Esophagus squamous epithelium (tissue), 5 donors: ENCODE results near the gene CEP120. TPM values are rescaled to one million over a fixed set of nuclear protein-coding genes. Genes with fewer than 3 reads are reported as not detected.
A peak's percentile ranks its signal among the peaks of the same experiment; 100 is the strongest.

Source experiments
- DNase-seq: peaks from one replicate; lab custom pipeline; 2025; lab: John Stamatoyannopoulos, UW
- H3K27ac ChIP-seq, 4 donors: fragments of 200-600 bp; sonication (generic); one replicate each; pipeline ENCODE4 v1.5.1; 2016 to 2019; ENCODE audit warnings: mild to moderate bottlenecking in 1 of 4
- H3K27me3 ChIP-seq, 4 donors: fragments of 200-600 bp; sonication (generic); 1 replicate in 3 of 4; 2 replicates in 1 of 4; pipeline versions ENCODE4 v1.5.1 to v1.6.0; 2017 to 2021; ENCODE audit warnings: antibody characterized with exemption in 1 of 4
- H3K36me3 ChIP-seq, 3 donors: fragments of 200-600 bp; sonication (generic); one replicate each; pipeline ENCODE4 v1.5.1; 2016 to 2019
- H3K4me1 ChIP-seq, 3 donors: fragments of 200-600 bp; sonication (generic); one replicate each; pipeline ENCODE4 v1.5.1; 2017 to 2019
- H3K4me3 ChIP-seq, 4 donors: fragments of 200-600 bp; sonication (generic); 1 replicate in 3 of 4; 2 replicates in 1 of 4; pipeline ENCODE4 v1.5.1; 2016 to 2019; ENCODE audit warnings: mild to moderate bottlenecking in 2 of 4, moderate library complexity in 1 of 4
- H3K9me3 ChIP-seq, 3 donors: fragments of 200-600 bp; sonication (generic); one replicate each; pipeline ENCODE4 v1.5.1; 2016 to 2019
- POLR2A ChIP-seq, 4 donors: fragments of 450-650 bp; IDR thresholded peaks; one replicate each; pipeline ENCODE4 v1.6.1; 2017; ENCODE audit warnings: antibody characterized with exemption in 4 of 4, mild to moderate bottlenecking in 4 of 4, moderate library complexity in 3 of 4
- WGBS, 2 donors: methylation state at CpG; one replicate each; pipeline ENCODE4 v1.1.5; 2018; 5-methylcytosine and 5-hydroxymethylcytosine counted together
- intact Hi-C: fragments of 100-400 bp; cut with DNase I; formaldehyde crosslinking; loops from one replicate; pipeline ENCODE4 v1.15.0; 2022
- total RNA-seq, 4 donors: library from RNA; depleted of rRNA; stranded (reverse); fragments of >200 nt; gene quantifications; one replicate each; pipeline ENCODE4 v1.1.0, GENCODE V29; 2016
- TF ChIP-seq, protein P1 (sequence below), 6 experiments: fragments of 450-650 bp in 4 of 6; fragments of 200-600 bp in 2 of 6; sonication (generic) in 2 of 6; IDR thresholded peaks; one replicate each; pipeline ENCODE4 v1.5.1; 2016 to 2019; ENCODE audit warnings: antibody characterized with exemption in 6 of 6, mild to moderate bottlenecking in 4 of 6, moderate library complexity in 4 of 6
- donor health status: DM: yes; HTN: yes; CAD: no.

The CEP120 gene
- total RNA-seq, 4 donors from 2014 or later: 7.9 to 12.6 (median 10.1) TPM

DNA sequence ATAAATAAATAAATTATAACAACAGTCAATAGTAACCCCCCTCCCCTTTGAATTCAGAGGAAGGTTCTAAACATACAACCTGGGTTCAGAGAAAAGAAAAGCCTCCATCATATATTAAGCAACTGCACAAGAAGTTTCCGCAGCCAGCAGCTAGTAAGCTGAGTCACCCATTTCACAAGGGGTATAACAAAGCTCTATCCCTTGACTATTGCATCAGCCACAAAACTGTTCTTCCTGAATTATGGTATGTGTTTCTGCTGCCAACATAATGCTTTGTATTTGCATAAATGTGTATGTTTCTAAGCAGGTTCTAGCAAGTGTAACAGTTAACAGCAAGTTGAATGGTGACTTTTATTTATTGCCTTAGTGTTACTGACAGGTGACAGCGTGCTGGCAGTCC lies 6.8 kb upstream of the CEP120 start:
- H3K27ac ChIP-seq: peak overlapping the region; percentile 65 to 76 (median 70)
- no peak for DNase-seq
- intact Hi-C loops: no loop called here

DNA sequence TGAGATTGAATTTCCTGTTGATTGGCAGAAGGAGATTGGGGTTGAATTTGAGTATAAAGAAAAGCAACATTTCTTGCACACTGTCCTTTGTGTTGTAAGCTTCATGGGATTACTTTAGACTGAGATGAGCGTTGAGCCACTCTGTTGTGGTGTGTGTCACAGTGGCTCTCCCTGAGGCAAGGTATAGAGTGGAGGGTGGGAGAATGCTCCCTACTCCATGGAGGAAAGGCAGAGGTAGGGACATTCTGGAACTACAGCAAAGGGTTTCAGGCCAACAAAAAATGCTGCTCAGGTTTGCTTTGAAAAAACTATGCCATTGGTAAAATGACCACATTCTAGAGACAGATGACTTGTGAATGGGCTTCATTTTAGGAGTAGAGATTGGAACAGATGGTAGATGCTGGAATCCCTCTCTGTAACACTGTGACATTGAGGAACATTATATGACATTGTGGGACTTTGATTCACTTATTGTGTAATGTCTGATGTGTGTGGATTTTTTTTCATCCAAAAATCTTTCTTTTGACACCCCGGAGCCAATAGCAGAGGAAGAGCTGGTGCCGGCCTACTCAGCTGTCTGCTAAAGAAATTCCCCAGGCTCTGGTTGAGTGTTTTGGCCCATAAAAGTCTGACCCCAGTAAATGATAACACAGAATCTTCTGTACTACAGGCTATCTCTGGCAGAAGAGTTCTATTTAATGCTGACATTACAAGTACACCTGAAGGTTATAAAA lies 6.2 kb upstream of the CEP120 start:
- peak overlapping the region; percentile 48 to 74 (median 62) for H3K27ac ChIP-seq
- no peaks in the 10 kb centered on the region for H3K27me3 ChIP-seq
- peaks cover 8 to 30% (median 12%) of the 10 kb centered on the region in 3 donors for H3K4me1 ChIP-seq
- intact Hi-C loops: no loop called here
- no peak overlapping the region for H3K4me3 ChIP-seq
- no peak for DNase-seq
- no peak for TF ChIP-seq POLR2A (IDR thresholded peaks at IDR 0.05)
- TF ChIP-seq, protein P1, sequence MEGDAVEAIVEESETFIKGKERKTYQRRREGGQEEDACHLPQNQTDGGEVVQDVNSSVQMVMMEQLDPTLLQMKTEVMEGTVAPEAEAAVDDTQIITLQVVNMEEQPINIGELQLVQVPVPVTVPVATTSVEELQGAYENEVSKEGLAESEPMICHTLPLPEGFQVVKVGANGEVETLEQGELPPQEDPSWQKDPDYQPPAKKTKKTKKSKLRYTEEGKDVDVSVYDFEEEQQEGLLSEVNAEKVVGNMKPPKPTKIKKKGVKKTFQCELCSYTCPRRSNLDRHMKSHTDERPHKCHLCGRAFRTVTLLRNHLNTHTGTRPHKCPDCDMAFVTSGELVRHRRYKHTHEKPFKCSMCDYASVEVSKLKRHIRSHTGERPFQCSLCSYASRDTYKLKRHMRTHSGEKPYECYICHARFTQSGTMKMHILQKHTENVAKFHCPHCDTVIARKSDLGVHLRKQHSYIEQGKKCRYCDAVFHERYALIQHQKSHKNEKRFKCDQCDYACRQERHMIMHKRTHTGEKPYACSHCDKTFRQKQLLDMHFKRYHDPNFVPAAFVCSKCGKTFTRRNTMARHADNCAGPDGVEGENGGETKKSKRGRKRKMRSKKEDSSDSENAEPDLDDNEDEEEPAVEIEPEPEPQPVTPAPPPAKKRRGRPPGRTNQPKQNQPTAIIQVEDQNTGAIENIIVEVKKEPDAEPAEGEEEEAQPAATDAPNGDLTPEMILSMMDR (IDR thresholded peaks at IDR 0.05): no peak
- H3K9me3 ChIP-seq: no peaks in the 10 kb centered on the region
- no peaks in the 10 kb centered on the region for H3K36me3 ChIP-seq
- 44 to 57% methylated on average over 3 of the region's 3 CpGs for WGBS, 2 donors

More for the DNA sequence above, 6.8 kb upstream of the CEP120 start:
- WGBS, 2 donors: 49 to 65% methylated on average over 2 of the region's 2 CpGs
- Histone ChIP-seq H3K4me3 (peak overlapping the region in 3 of 4 donors; percentile 26 to 57 (median 31)), H3K9me3 (no peaks in the 10 kb centered on the region), H3K27me3 (no peaks in the 10 kb centered on the region), H3K36me3 (no peaks in the 10 kb centered on the region), H3K4me1 (peaks cover 8 to 30% (median 12%) of the 10 kb centered on the region in 3 donors)
- no peak for TF ChIP-seq POLR2A (IDR thresholded peaks at IDR 0.05)
- TF ChIP-seq, protein P1 (IDR thresholded peaks at IDR 0.05): no peak

DNA sequence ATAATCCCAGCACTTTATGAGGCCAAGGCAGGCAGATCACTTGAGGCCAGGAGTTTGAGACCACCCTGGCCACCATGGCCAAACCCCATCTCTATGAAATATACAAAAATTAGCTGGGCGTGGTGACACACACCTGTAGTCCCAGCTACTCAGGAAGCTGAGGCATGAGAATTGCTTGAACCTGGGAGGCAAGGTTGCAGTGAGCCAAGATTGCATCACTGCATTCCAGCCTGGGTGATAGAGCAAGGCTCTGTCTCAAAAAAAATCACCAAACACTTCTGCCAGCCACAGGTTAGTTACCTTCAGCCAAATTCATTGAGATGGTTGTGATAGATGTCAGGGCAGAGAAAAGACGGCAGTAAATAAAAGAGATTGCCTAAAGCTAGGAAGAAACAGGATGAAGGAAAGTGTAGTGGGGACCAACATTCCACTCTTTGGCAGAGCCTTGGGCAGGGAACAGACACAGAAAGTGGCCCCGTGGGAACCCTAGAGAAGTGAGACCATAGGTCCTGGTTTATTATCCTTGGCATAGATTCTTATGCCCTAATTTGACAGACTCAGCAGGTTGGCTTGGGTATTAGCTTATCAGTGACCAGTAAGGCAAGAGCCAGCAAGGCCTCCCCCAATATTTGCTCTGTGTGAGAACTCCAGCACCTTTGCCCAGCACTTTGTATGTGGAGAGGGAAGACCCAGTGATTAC lies 5.5 kb upstream of the CEP120 start:
- no peaks in the 10 kb centered on the region for H3K27me3 ChIP-seq
- intact Hi-C loops: no loop called here
- no peak overlapping the region for H3K4me3 ChIP-seq
- DNase-seq: no peak
- no peaks in the 10 kb centered on the region for H3K9me3 ChIP-seq
- peaks cover 8 to 36% (median 12%) of the 10 kb centered on the region in 3 donors for H3K4me1 ChIP-seq
- H3K27ac ChIP-seq: peak overlapping the region; percentile 48 to 74 (median 62)
- H3K36me3 ChIP-seq: no peaks in the 10 kb centered on the region
- no peak for TF ChIP-seq POLR2A (IDR thresholded peaks at IDR 0.05)
- TF ChIP-seq, protein P1 (IDR thresholded peaks at IDR 0.05): no peak
- WGBS, 2 donors: 63 to 70% methylated on average over 2 to 3 of the region's 3 CpGs

DNA sequence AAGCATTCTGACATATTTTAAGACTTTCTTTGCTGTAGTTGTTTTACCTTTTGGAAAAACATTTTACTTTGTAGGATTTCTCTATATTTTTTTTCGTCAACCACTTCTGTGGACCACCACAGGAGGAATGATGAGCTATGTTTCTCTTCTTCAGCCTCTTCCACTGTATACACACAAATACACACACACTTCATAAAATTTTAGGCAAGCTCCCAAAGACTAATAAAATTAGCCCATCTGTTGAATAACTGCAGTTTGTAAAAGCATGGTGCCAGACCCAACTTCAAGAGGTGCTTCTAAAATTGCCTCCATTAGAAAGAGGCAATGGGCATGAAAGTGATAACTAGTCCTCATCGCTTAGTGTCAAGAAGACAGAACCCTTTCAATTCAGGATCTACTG lies 4.1 kb upstream of the CEP120 start:
- no peaks in the 10 kb centered on the region for H3K9me3 ChIP-seq
- no peak for TF ChIP-seq POLR2A (IDR thresholded peaks at IDR 0.05)
- TF ChIP-seq, protein P1 (IDR thresholded peaks at IDR 0.05): no peak
- H3K27ac ChIP-seq: no peak overlapping the region
- intact Hi-C loops: no loop called here
- no peaks in the 10 kb centered on the region for H3K36me3 ChIP-seq
- 81 to 88% methylated on average over 2 of the region's 2 CpGs for WGBS, 2 donors
- H3K4me3 ChIP-seq: no peak overlapping the region
- DNase-seq: no peak
- no peaks in the 10 kb centered on the region for H3K27me3 ChIP-seq
- peaks cover 8 to 38% (median 15%) of the 10 kb centered on the region in 3 donors for H3K4me1 ChIP-seq

DNA sequence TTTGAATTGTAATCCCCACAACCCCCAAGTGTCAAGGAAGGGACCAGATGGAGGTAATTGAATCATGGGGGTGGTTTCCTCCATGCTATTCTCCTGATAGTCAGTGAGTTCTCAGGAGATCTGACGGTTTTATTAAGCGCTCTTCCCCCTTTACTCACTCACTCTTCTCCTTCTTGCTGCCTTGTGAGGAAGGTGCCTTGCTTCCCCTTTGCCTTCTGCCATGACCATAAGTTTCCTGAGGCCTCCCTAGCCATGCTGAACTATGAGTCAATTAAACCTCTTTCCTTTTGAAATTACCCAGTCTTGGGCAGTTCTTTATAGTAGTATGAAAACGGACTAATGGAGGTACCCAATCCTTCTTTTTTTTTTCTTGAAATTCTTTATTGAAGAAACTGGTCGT lies 2.2 kb upstream of the CEP120 start:
- intact Hi-C loops: no loop called here
- DNase-seq: no peak
- Histone ChIP-seq H3K9me3 (no peaks in the 10 kb centered on the region), H3K27me3 (no peaks in the 10 kb centered on the region), H3K27ac (no peak overlapping the region), H3K4me3 (no peak overlapping the region), H3K36me3 (no peaks in the 10 kb centered on the region), H3K4me1 (peaks cover 18 to 53% (median 19%) of the 10 kb centered on the region in 3 donors)
- WGBS, 2 donors: 66 to 86% methylated on average over 4 of the region's 4 CpGs
- TF ChIP-seq POLR2A (IDR thresholded peaks at IDR 0.05): no peak
- TF ChIP-seq, protein P1 (IDR thresholded peaks at IDR 0.05): no peak
